HCT116 (cell line): ENCODE data around the gene OTULIN. TPM values are rescaled to one million over a fixed set of nuclear protein-coding genes. Genes with fewer than 3 reads are reported as not detected.

ENCODE experiments used
- ATAC-seq: fragments of 200-7000 bp; cut with Tn5 transposase; 2 replicates; pipeline ENCODE4 v1.9.1; 2020; ENCODE audit warnings: mild to moderate bottlenecking, moderate library complexity
- BruUV-seq: library from RNA; stranded (reverse); fragments of 400-500 nt; replicated peaks from 2 replicates; lab custom pipeline; 2021; lab: Mats Ljungman, UMichigan
- CTCF ChIA-PET: fragments of 300-600 bp; sonication (Branson Sonifier 250); formaldehyde crosslinking; loops from one replicate; lab custom pipeline; 2021; ENCODE audit warnings: antibody characterized with exemption; lab: Charles Lee
- POLR2A ChIA-PET: fragments of 300-600, 350-600 bp; sonication (Branson Sonifier 250); formaldehyde crosslinking; loops from one replicate; lab custom pipeline; 2021; ENCODE audit warnings: antibody characterized with exemption; lab: Charles Lee
- RAD21 ChIA-PET, 2 experiments: fragments of 300-600 bp; sonication (Branson Sonifier 250); formaldehyde crosslinking; loops; one replicate each; lab custom pipeline; 2023; ENCODE audit warnings: low total read pairs in 2 of 2; ENCODE audit not compliant: uncharacterized antibody in 2 of 2, unreplicated experiment in 2 of 2, low non-redundant PET in 1 of 2; lab: Charles Lee
- DNase-seq: peaks from one replicate; pipeline ENCODE4 v3.0.0-alpha.2; 2010; ENCODE audit warnings: low read depth, low spot score
- H2AFZ ChIP-seq: fragments of 200-600 bp; shearing (Covaris generic), sonication (generic); 2 replicates; pipeline ENCODE4 v1.6.1; 2017; ENCODE audit warnings: low read depth, mixed run types, mixed read lengths, antibody characterized with exemption, low read length; ENCODE audit not compliant: poor library complexity, severe bottlenecking
- H3K27ac ChIP-seq: 2 replicates; pipeline ENCODE4 v1.5.1; 2012; ENCODE audit warnings: low read depth, low read length
- H3K27me3 ChIP-seq: fragments of 200-600 bp; sonication (generic); 2 replicates; pipeline ENCODE4 v1.6.1; 2016; ENCODE audit warnings: mixed run types, low read length, mixed read lengths; ENCODE audit not compliant: insufficient read depth
- H3K36me3 ChIP-seq, 2 experiments: fragments of 200-500 bp in 1 of 2; fragments of 200-600 bp in 1 of 2; sonication (Bioruptor generic) in 1 of 2; sonication (generic) in 1 of 2; 2 replicates each; pipeline versions ENCODE4 v1.5.1 to v1.6.1; 2014 to 2016; ENCODE audit warnings: low read length in 2 of 2, inconsistent platforms in 1 of 2, mixed read lengths in 1 of 2, mixed run types in 1 of 2; ENCODE audit not compliant: insufficient read depth in 2 of 2, control insufficient read depth in 1 of 2
- H3K4me1 ChIP-seq, 2 experiments: fragments of 200-600 bp in 1 of 2; sonication (generic) in 1 of 2; 2 replicates each; pipeline versions ENCODE4 v1.5.1 to v1.6.1; 2012 to 2017; ENCODE audit warnings: low read length in 2 of 2, inconsistent platforms in 1 of 2, mild to moderate bottlenecking in 1 of 2, mixed read lengths in 1 of 2, mixed run types in 1 of 2, moderate library complexity in 1 of 2; ENCODE audit not compliant: insufficient read depth in 2 of 2, control insufficient read depth in 1 of 2
- H3K4me2 ChIP-seq: fragments of 200-600 bp; sonication (generic); 2 replicates; pipeline ENCODE4 v1.6.1; 2017; ENCODE audit warnings: mixed run types, low read length, mixed read lengths
- H3K4me3 ChIP-seq, 2 experiments: fragments of 200-600 bp in 1 of 2; sonication (generic) in 1 of 2; replicated peaks in 1 of 2; 2 replicates each; pipeline ENCODE4 v1.5.1; 2011 to 2016; ENCODE audit warnings: low read length in 2 of 2, control low read depth in 1 of 2, low read depth in 1 of 2, mild to moderate bottlenecking in 1 of 2, mixed read lengths in 1 of 2, mixed run types in 1 of 2
- H3K79me2 ChIP-seq: fragments of 200-600 bp; sonication (generic); 2 replicates; pipeline ENCODE4 v1.6.1; 2017; ENCODE audit warnings: mild to moderate bottlenecking, mixed run types, low read length, moderate library complexity, mixed read lengths; ENCODE audit not compliant: insufficient read depth
- H3K9ac ChIP-seq: fragments of 200-600 bp; sonication (generic); 2 replicates; pipeline ENCODE4 v1.6.1; 2016; ENCODE audit warnings: low read length, mixed read lengths
- H3K9me2 ChIP-seq: fragments of 200-600 bp; sonication (generic), shearing (Covaris generic); 2 replicates; pipeline ENCODE4 v1.6.1; 2017; ENCODE audit warnings: mixed run types, mild to moderate bottlenecking, moderate library complexity; ENCODE audit not compliant: insufficient read depth
- H3K9me3 ChIP-seq, 2 experiments: fragments of 200-500 bp in 1 of 2; fragments of 200-600 bp in 1 of 2; sonication (Bioruptor generic) in 1 of 2; sonication (generic) in 1 of 2; 2 replicates each; pipeline ENCODE4 v1.6.1; 2014 to 2017; ENCODE audit warnings: low read length in 2 of 2, mixed read lengths in 2 of 2, inconsistent platforms in 1 of 2, low read depth in 1 of 2, mild to moderate bottlenecking in 1 of 2, mixed run types in 1 of 2, moderate library complexity in 1 of 2; ENCODE audit not compliant: control insufficient read depth in 1 of 2, insufficient read depth in 1 of 2
- H4K20me1 ChIP-seq: fragments of 200-600 bp; sonication (generic), shearing (Covaris generic); 2 replicates; pipeline ENCODE4 v1.6.1; 2017; ENCODE audit warnings: mixed run types, mild to moderate bottlenecking, moderate library complexity; ENCODE audit not compliant: insufficient read depth
- MAX ChIP-seq: IDR thresholded peaks from 2 replicates; pipeline ENCODE4 v1.6.1; 2012
- REST ChIP-seq: IDR thresholded peaks from 2 replicates; pipeline ENCODE4 v1.6.1; 2012; ENCODE audit warnings: low read depth
- ZFX ChIP-seq: fragments of 450-650 bp; IDR thresholded peaks from 2 replicates; pipeline ENCODE4 v1.6.1; 2017
- intact Hi-C: fragments of 100-400 bp; cut with micrococcal nuclease; formaldehyde crosslinking; loops from 2 replicates; pipeline ENCODE4 v1.10.0; 2022
- total RNA-seq: library from RNA; stranded (reverse); gene quantifications from one replicate; pipeline ENCODE4 v1.2.1, GENCODE V29; 2021; ENCODE audit not compliant: unreplicated experiment

OTULIN gene
- total RNA-seq, 1 experiment from 2014 or later = 25.7 TPM

- ChIA-PET CTCF (interaction anchor here (1.2 to 1.7 kb wide), 2 partner anchors 13 to 24 kb away, joined by 4 to 9 read pairs; no protein-coding TSS in a partner anchor), RAD21 (no interaction called here), POLR2A (no interaction called here)
- no peak overlapping the region for H3K4me2 ChIP-seq
- H3K9ac ChIP-seq = no peak overlapping the region
- DNase-seq (no peak), ATAC-seq (no peak)
- no peak overlapping the region for H2AFZ ChIP-seq
- H3K27ac ChIP-seq = no peak overlapping the region
- peaks cover 99% of the 10 kb centered on the region for H3K79me2 ChIP-seq
- no peaks in the 10 kb centered on the region; a peak in 1 of 4 replicates for H3K36me3 ChIP-seq
- BruUV-seq = no TSS peak
- H3K9me3 ChIP-seq = no peaks in the 10 kb centered on the region
- H3K9me2 ChIP-seq = no peaks in the 10 kb centered on the region
- intact Hi-C loops = no loop called here
- no peaks in the 10 kb centered on the region for H3K27me3 ChIP-seq
- H3K4me3 ChIP-seq = no peak overlapping the region
- H4K20me1 ChIP-seq = no peaks in the 10 kb centered on the region
- H3K4me1 ChIP-seq = no peaks in the 10 kb centered on the region
- TF ChIP-seq ZFX (no peak), REST (no peak), MAX (no peak)
Measured at GRCh38 chr5:14672484-14673394, 8.2 kb downstream of the OTULIN start.
